Measurements from ENCODE around the gene MALL.
"Not testable (repeated sequence)": the region's sequence is repeated elsewhere in the genome, so short reads cannot be mapped to it uniquely, and the experiment has no call there.

MALL gene

GRCh38 chr2:110115291-110116032 is at the start of gene MALL:
TSS of gene MALL (minus strand) at chr2:110115822. CDS start at chr2:110115792, 30 bp downstream.
- DNase-seq (ENCODE audit: low spot score), result no peak

- peak; percentile 65 for DNase-seq (ENCODE audit: low spot score)
Measured at GRCh38 chr2:110157153-110157793, 41.7 kb upstream of the MALL start.

GRCh38 chr2:110154828-110155227 is 39.2 kb upstream of the MALL start:
- DNase-seq (ENCODE audit: low spot score), result not testable (repeated sequence)

DNA sequence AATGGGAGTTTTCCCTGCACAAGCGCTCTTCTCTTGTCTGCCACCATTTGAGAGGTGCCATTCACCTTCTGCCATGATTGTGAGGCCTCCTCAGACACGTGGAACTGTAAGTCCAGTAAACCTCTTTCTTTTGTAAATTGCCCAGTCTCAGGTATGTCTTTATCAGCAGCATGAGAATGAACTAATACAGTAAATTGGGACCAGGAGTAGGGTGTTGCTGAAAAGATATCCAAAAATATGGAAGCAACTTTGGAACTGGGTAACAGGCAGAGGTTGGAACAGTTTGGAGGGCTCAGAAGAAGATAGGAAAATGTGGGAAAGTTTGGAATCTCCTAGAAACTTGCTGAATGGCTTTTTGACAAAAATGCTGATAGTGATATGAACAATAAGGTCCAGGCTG is 38.6 kb upstream of the MALL start:
- not testable (repeated sequence) for DNase-seq (ENCODE audit: low spot score)

- DNase-seq (ENCODE audit: low spot score), result no peak
Measured at GRCh38 chr2:110153416-110153815, 37.8 kb upstream of the MALL start.

- DNase-seq (ENCODE audit: low spot score), result no peak
Measured at GRCh38 chr2:110152943-110153342, 37.3 kb upstream of the MALL start.

DNA sequence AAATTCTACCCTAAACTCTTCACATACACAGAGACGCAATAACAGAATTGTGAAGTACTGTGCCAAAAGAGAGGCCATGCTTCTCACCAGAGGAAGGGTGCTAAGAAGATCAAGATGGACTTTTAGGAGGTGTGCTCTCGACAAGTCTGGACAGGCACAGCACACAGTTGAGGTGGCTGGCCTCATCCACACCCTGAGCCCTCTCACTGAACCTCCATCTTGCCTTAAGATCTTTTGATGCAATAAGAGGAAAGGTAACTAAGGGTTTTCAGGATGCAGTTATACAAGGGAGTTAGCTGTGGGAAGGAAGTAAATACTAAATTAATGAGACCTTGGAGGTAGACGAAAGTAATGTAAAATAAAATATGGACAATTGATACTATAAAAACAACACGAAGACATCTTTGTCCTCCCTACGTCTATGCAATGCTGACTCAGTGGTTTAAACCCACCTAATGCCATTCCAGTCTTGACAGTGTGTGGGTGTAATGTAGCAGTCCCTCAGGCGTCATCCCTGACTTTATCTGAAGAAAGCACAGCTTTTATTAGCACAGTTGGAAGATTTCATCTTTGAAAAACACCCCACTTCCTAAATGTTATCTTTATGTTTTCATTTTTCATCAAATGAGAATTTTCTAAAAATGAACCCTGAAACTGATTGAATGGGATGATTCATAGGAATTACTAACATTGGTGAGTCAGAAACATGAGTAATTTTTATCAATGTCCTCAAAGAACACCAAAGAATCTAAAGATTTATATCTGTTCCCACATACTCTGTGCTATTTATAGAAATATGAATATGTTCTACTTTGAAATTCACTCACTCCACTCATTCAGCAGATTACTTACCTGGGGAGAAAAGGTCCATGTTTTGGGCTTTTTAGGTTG is 34.0 kb upstream of the MALL start:
- no peak for DNase-seq (ENCODE audit: low spot score)

GRCh38 chr2:110146945-110147332 is 31.3 kb upstream of the MALL start:
- DNase-seq (ENCODE audit: low spot score), result no peak

- no peak for DNase-seq (ENCODE audit: low spot score)
Measured at GRCh38 chr2:110146183-110146944, 30.7 kb upstream of the MALL start.

DNA sequence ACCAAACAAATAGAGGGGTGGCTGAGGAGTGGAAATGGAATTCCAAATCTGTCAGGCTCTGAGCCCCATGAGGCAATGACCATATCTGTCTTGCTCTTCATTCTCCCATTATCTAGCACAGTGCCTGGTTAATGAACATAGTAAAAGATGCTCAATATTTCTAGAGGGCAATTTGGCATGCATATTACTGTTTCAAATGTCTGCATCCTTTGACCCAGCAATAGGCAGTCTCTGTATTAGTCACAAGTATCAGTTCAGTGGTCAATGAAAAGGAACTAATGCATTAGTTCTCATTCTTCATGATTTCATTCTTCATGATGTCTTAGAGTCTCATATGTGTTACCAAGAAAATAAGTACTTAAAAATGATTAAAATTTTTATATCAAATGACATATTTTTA is 28.4 kb upstream of the MALL start:
- DNase-seq (ENCODE audit: low spot score), result no peak

DNA sequence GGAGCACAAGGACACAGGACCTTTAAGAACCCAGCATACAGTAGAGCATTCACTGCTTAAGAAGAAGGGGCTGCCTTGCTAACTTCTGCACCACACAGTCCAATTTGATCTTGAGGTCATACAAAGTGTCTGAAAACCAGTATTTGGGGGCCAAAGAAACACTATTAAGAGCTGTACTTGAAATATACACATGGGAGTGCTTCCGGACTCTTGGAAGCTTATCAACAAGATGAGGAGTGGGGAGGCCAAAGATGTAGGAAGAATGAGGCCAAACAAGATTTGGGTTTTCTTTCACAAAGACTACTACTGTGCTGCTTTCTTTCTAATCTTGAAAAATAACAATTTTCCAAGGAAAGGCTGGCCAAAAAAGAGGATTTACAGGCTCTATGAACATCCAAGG is 24.8 kb upstream of the MALL start:
- no peak for DNase-seq (ENCODE audit: low spot score)

GRCh38 chr2:110134025-110134424 is 18.4 kb upstream of the MALL start:
- DNase-seq (ENCODE audit: low spot score), result no peak

DNA sequence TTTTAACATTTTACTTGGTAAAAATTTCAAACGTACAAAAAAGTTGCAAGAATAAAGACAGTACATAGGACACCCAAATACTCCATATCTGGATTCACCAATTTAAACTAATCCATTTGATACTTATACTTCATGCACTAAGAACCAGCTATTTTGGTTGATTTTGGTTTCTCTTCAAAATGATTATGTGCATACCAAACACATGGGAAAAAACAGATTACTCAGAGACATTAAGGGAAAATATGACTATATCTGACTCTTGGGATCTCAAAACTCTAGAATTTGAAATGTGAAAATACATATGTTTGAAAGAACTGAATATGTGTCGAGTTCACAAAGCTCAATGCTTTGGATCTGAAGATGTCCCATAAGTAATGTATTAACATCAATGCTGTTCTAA is 15.5 kb upstream of the MALL start:
- no peak for DNase-seq (ENCODE audit: low spot score)

DNA sequence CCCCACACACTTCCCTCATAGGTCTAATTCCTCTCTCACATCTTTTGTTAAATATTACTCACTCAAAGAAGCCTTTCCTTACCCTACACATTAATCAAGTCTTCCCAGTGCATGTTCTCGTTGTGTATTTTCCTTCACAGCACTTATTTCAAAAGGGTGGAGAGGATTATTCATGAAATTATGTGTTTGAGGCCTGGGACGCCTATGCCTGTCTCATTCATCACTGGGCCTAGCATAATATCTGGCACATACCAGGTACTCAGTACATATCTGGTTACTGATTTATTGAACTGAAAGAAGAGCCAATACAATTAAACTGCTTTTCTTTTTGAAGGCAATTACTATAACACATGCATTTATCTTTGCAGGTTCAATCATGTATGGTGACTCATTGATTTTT is 15.1 kb upstream of the MALL start:
- no peak for DNase-seq (ENCODE audit: low spot score)

GRCh38 chr2:110126906-110127305 is 11.3 kb upstream of the MALL start:
- no peak for DNase-seq (ENCODE audit: low spot score)

GRCh38 chr2:110126086-110126773 is 10.6 kb upstream of the MALL start:
- DNase-seq (ENCODE audit: low spot score), result no peak

DNA sequence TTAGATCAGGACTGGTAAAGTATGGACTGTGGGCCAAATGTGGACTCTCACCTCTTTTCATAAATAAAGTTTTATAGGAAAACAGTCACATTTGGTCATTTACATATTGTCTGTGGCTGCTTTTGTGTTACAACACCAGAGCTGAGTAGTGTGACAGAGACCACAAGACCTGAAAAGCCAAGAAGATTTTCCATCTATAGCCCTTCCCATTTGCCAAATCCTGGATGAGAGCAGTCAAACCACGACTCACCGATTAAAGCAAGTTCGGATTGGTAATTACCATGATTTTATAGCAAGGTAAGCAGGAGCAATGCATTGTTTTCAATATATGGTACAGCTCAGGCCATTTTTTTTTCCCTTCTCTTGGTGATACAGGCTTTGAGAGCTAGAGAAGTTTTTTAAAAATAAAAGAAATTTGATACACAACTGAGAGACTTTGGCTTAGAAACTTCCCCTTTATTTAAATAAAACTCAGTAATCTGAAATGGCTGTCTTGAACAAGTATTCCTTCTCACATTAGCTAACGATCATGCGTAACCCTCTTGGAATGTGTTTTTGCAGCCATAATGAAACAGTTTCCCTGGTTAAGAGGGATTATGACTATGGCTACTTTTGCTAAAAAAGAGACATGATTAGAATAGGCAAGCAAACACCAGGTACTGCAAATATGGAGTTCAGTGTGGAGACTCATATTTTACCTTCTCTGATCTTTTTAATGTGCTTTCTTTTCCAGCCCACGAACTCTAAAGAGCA is 9.5 kb upstream of the MALL start:
- no peak for DNase-seq (ENCODE audit: low spot score)

DNA sequence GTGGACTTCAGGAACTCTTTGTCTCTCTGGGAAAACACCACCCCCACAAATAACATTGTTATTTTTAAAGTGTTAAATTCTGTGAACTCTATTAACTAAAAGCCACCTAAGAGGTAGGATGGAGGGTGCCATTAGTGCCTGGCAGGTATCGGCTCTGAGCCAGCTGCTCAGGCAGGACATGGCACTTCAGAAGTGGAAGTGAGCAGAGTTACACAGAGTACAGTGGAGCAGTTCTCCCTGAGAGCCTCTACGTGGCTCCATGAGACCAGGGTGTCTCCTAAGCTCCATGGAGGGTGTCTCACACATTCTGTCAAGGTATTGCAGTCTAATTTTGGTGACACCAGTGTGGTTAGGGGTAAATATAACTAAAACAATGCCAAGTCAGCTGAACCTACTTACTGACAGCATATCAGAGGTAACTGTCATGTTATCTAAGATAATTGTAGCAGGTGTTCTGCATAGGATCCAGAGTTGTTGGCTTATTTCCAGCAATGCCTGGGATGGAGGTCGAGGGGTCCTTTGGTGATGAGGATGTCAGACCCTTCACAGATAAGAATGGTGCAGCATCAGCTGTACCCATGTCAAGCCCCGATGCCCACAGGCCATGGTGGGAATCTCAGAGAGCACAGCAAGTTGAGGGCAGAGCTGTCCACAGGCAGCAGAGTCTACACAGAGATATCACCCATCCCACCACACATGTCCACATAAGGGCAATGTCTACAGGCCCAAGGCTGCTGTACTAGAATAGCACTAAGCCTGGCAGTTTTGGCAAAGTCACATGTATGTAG is 8.6 kb upstream of the MALL start:
- DNase-seq (ENCODE audit: low spot score), result no peak

GRCh38 chr2:110121592-110121991 is 6.0 kb upstream of the MALL start:
- no peak for DNase-seq (ENCODE audit: low spot score)

DNA sequence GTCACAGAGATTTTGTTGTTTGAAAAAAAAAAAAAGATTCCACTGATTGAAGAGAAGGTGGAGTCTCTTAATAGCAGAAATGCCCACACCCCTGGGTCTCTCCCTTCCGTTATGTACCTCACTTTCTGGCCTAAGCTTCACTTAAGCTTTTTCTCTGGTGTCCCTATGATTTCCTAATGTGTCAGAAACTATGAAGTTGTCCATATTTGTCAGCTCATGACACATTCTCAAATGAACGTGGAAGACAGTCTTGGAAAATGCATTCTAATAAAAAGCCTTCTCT is 5.4 kb upstream of the MALL start:
- DNase-seq (ENCODE audit: low spot score), result no peak

Data from NAMALWA (cell line).